Measurements from ENCODE around the gene CADM1.
A peak's percentile ranks its signal among the peaks of the same experiment; 100 is the strongest.

Gene CADM1

DNA sequence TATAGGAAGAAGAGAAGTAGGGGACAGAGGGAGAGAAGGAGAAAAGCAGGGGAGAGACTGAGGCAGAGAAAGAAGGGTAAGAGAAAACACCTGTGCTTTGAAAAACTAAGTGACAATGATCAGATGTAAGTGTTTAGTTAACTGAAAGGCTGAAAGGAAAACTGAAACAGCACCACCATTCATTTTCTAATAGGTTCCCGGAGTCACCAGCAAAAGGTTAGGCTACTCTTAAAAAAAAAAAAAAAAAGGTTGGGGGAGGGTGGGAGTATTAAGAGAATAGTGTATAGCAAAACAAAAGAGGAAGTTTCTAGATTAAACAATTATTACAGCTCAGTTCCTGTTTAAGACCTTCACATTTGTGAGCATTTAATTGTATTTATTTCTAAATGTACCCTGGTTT lies 113.8 kb downstream of the CADM1 start:
- H2AFZ ChIP-seq (ENCODE audit: low read length), result peak overlapping the region; percentile 22; the same call in 1 of the 2 replicates
- H3K36me3 ChIP-seq (replicated peaks; ENCODE audit: insufficient read depth, low read length), result no peaks in the 10 kb centered on the region
- TF ChIP-seq EZH2 (optimal IDR thresholded peaks at IDR 0.05; ENCODE audit: low read depth, low read length) (no peak), EZH2phosphoT487 (IDR thresholded peaks at IDR 0.05; ENCODE audit: low read length) (no peak)
- DNase-seq, result peak; percentile 77
- no peaks in the 10 kb centered on the region for H3K9me3 ChIP-seq (replicated peaks; ENCODE audit: insufficient read depth, low read length)
- no peaks in the 10 kb centered on the region; the same call in 1 of the 2 replicates for H4K20me1 ChIP-seq (ENCODE audit: insufficient read depth, low read length)
- peak overlapping the region; percentile 39; the same call in 1 of the 2 replicates for H3K9ac ChIP-seq (ENCODE audit: low read length)
- H3K4me3 ChIP-seq (ENCODE audit: low read length), result peak overlapping the region; percentile 56
- H3K27ac ChIP-seq (ENCODE audit: low read length), result peak overlapping the region; percentile 66; the same call in 1 of the 2 replicates
- peaks cover 29% of the 10 kb centered on the region for H3K4me1 ChIP-seq (ENCODE audit: low read length)
- no peaks in the 10 kb centered on the region for H3K27me3 ChIP-seq (replicated peaks; ENCODE audit: insufficient read depth, low read length)
- H3K79me2 ChIP-seq (ENCODE audit: low read length), result peaks cover 86% of the 10 kb centered on the region
- peaks cover 20% of the 10 kb centered on the region for H3F3A ChIP-seq (ENCODE audit: insufficient read depth, low read length)
- H3K4me2 ChIP-seq (ENCODE audit: low read depth, low read length), result peak overlapping the region; percentile 79
- H3K9me2 ChIP-seq (replicated peaks; ENCODE audit: insufficient read depth, low read length), result no peaks in the 10 kb centered on the region

DNA sequence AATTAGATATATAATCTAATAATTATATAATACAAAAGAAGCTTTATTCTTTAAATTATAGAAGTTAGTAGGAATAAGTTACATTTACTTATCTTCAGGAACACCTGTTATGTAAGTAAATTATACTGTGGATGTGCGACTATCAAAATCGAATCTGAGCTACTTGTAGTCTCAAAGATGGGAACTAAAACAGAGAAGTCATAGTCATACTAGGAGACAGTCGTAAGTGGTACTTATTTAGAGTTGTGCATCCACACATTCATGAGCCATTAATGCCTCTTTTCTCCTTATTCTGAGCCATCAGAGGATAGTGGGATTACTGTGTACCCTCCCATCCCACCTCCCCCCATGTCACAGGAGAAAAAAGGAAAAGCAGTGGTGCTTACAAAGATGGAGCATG lies 114.4 kb downstream of the CADM1 start:
- Histone ChIP-seq H2AFZ (ENCODE audit: low read length) (0 out of 2 replicates have a peak overlapping the region, but pooled peaks have one; percentile 22), H3K4me2 (ENCODE audit: low read depth, low read length) (peak overlapping the region; percentile 79)

DNA sequence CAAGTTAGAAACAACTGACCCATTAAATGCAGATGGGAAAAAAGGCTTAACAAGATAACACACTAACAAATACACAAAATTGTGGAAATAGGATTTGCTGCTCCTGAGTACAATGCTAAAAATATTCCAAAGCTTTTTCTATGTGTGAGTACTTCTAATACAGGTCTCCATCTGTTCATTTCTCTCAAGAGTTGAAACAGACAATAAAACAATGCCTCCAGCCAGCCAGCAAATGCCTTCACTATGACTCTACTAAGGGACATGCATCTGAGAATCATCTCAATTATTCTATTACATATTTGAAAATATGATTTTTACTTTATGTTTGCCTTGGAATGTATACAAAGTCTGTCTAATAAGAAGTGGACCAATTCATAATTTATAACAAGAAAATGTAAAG lies 119.0 kb downstream of the CADM1 start:
- Histone ChIP-seq H4K20me1 (ENCODE audit: insufficient read depth, low read length) (no peaks in the 10 kb centered on the region; the same call in 1 of the 2 replicates), H3K4me3 (ENCODE audit: low read length) (no peak overlapping the region), H3K27me3 (replicated peaks; ENCODE audit: insufficient read depth, low read length) (no peaks in the 10 kb centered on the region), H3K79me2 (ENCODE audit: low read length) (peaks cover 90% of the 10 kb centered on the region), H3K36me3 (replicated peaks; ENCODE audit: insufficient read depth, low read length) (no peaks in the 10 kb centered on the region), H3K4me2 (ENCODE audit: low read depth, low read length) (no peak overlapping the region), H3K9me3 (replicated peaks; ENCODE audit: insufficient read depth, low read length) (no peaks in the 10 kb centered on the region), H3K9me2 (replicated peaks; ENCODE audit: insufficient read depth, low read length) (no peaks in the 10 kb centered on the region), H3K9ac (ENCODE audit: low read length) (no peak overlapping the region), H3K27ac (ENCODE audit: low read length) (no peak overlapping the region), H3K4me1 (ENCODE audit: low read length) (peaks cover 8% of the 10 kb centered on the region), H3F3A (ENCODE audit: insufficient read depth, low read length) (peaks cover 4% of the 10 kb centered on the region), H2AFZ (ENCODE audit: low read length) (no peak overlapping the region)
- TF ChIP-seq, protein P1, sequence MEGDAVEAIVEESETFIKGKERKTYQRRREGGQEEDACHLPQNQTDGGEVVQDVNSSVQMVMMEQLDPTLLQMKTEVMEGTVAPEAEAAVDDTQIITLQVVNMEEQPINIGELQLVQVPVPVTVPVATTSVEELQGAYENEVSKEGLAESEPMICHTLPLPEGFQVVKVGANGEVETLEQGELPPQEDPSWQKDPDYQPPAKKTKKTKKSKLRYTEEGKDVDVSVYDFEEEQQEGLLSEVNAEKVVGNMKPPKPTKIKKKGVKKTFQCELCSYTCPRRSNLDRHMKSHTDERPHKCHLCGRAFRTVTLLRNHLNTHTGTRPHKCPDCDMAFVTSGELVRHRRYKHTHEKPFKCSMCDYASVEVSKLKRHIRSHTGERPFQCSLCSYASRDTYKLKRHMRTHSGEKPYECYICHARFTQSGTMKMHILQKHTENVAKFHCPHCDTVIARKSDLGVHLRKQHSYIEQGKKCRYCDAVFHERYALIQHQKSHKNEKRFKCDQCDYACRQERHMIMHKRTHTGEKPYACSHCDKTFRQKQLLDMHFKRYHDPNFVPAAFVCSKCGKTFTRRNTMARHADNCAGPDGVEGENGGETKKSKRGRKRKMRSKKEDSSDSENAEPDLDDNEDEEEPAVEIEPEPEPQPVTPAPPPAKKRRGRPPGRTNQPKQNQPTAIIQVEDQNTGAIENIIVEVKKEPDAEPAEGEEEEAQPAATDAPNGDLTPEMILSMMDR (IDR thresholded peaks at IDR 0.05; ENCODE audit: low read length), result no peak
- TF ChIP-seq EZH2 (optimal IDR thresholded peaks at IDR 0.05; ENCODE audit: low read depth, low read length) (no peak), EZH2phosphoT487 (IDR thresholded peaks at IDR 0.05; ENCODE audit: low read length) (no peak)
- no peak for DNase-seq

More for the DNA sequence above, 114.4 kb downstream of the CADM1 start:
- H3K9me2 ChIP-seq (replicated peaks; ENCODE audit: insufficient read depth, low read length), result no peaks in the 10 kb centered on the region
- DNase-seq, result no peak
- H3K9ac ChIP-seq (ENCODE audit: low read length), result peak overlapping the region; percentile 39; the same call in 1 of the 2 replicates
- H3K27me3 ChIP-seq (replicated peaks; ENCODE audit: insufficient read depth, low read length), result no peaks in the 10 kb centered on the region
- no peaks in the 10 kb centered on the region for H3K36me3 ChIP-seq (replicated peaks; ENCODE audit: insufficient read depth, low read length)
- TF ChIP-seq EZH2 (optimal IDR thresholded peaks at IDR 0.05; ENCODE audit: low read depth, low read length), result no peak
- TF ChIP-seq, protein P1 (IDR thresholded peaks at IDR 0.05; ENCODE audit: low read length), result no peak
- TF ChIP-seq EZH2phosphoT487 (IDR thresholded peaks at IDR 0.05; ENCODE audit: low read length), result no peak
- peaks cover 29% of the 10 kb centered on the region for H3K4me1 ChIP-seq (ENCODE audit: low read length)
- H3K9me3 ChIP-seq (replicated peaks; ENCODE audit: insufficient read depth, low read length), result no peaks in the 10 kb centered on the region
- H3K4me3 ChIP-seq (ENCODE audit: low read length), result peak overlapping the region; percentile 56
- H3F3A ChIP-seq (ENCODE audit: insufficient read depth, low read length), result peaks cover 20% of the 10 kb centered on the region
- H4K20me1 ChIP-seq (ENCODE audit: insufficient read depth, low read length), result no peaks in the 10 kb centered on the region; the same call in 1 of the 2 replicates
- H3K27ac ChIP-seq (ENCODE audit: low read length), result peak overlapping the region; percentile 66; the same call in 1 of the 2 replicates
- H3K79me2 ChIP-seq (ENCODE audit: low read length), result peaks cover 87% of the 10 kb centered on the region

DNA sequence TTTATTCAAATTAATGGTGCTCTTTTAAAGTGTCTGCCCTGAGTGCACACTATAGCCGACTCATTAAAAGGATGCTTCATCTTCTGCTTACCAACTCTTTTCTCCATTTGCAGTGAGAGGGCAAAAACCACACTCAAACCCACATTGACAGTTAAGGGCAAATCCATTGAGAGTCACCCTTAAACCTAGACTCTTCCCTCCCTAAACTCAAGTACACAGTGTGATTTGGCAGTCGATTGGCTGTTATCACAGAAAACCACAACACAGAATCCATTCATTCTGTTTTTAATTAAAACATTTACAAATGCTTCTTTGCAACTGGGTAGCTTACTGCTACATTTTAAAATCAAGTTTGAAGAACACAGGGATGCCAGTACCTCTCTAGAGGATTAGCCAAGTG lies 120.0 kb downstream of the CADM1 start:
- Histone ChIP-seq H3K9me3 (replicated peaks; ENCODE audit: insufficient read depth, low read length) (no peaks in the 10 kb centered on the region), H3K4me1 (ENCODE audit: low read length) (peaks cover under 1% of the 10 kb centered on the region; the same call in 1 of the 2 replicates), H3K4me3 (ENCODE audit: low read length) (no peak overlapping the region), H3F3A (ENCODE audit: insufficient read depth, low read length) (no peaks in the 10 kb centered on the region), H3K27ac (ENCODE audit: low read length) (no peak overlapping the region), H2AFZ (ENCODE audit: low read length) (no peak overlapping the region), H3K4me2 (ENCODE audit: low read depth, low read length) (no peak overlapping the region), H3K9me2 (replicated peaks; ENCODE audit: insufficient read depth, low read length) (no peaks in the 10 kb centered on the region), H3K36me3 (replicated peaks; ENCODE audit: insufficient read depth, low read length) (no peaks in the 10 kb centered on the region), H4K20me1 (ENCODE audit: insufficient read depth, low read length) (no peaks in the 10 kb centered on the region; the same call in 1 of the 2 replicates), H3K9ac (ENCODE audit: low read length) (no peak overlapping the region), H3K79me2 (ENCODE audit: low read length) (peaks cover 90% of the 10 kb centered on the region), H3K27me3 (replicated peaks; ENCODE audit: insufficient read depth, low read length) (no peaks in the 10 kb centered on the region)
- no peak for TF ChIP-seq EZH2phosphoT487 (IDR thresholded peaks at IDR 0.05; ENCODE audit: low read length)
- no peak for TF ChIP-seq EZH2 (optimal IDR thresholded peaks at IDR 0.05; ENCODE audit: low read depth, low read length)
- TF ChIP-seq, protein P1 (IDR thresholded peaks at IDR 0.05; ENCODE audit: low read length), result no peak
- no peak for DNase-seq
